Neural cell (in vitro differentiated cells): ENCODE data around the gene FGG. TPM values are rescaled to one million over a fixed set of nuclear protein-coding genes. Genes with fewer than 3 reads are reported as not detected.

Experiments
- H2AFZ ChIP-seq: fragments of 200-600, 300-800 bp; sonication (generic), shearing (Covaris generic); 2 replicates; pipeline ENCODE4 v1.6.0; 2014; ENCODE audit warnings: low read depth, mild to moderate bottlenecking, antibody characterized with exemption, low read length, moderate library complexity
- H3F3A ChIP-seq: fragments of 200-600 bp; shearing (Covaris generic); 2 replicates; pipeline ENCODE4 v1.6.1; 2016; ENCODE audit warnings: mild to moderate bottlenecking, moderate library complexity, mixed read lengths, antibody characterized with exemption, low read length; ENCODE audit not compliant: insufficient read depth, poor library complexity, severe bottlenecking
- H3K27ac ChIP-seq: fragments of 200-600, 300-800 bp; sonication (generic), shearing (Covaris generic); 2 replicates; pipeline ENCODE4 v1.5.1; 2014; ENCODE audit warnings: mild to moderate bottlenecking, low read length, moderate library complexity
- H3K27me3 ChIP-seq: fragments of 300-800, 200-600 bp; sonication (generic), shearing (Covaris generic); 2 replicates; pipeline ENCODE4 v1.6.0; 2014; ENCODE audit warnings: mild to moderate bottlenecking, low read depth, low read length, moderate library complexity; ENCODE audit not compliant: insufficient read depth
- H3K36me3 ChIP-seq: fragments of 300-800, 200-600 bp; sonication (generic), shearing (Covaris generic); 2 replicates; pipeline ENCODE4 v1.5.1; 2014; ENCODE audit warnings: mild to moderate bottlenecking, antibody characterized with exemption, low read length, moderate library complexity; ENCODE audit not compliant: insufficient read depth
- H3K4me2 ChIP-seq: fragments of 300-800, 200-600 bp; sonication (generic), shearing (Covaris generic); 2 replicates; pipeline ENCODE4 v1.6.0; 2014; ENCODE audit warnings: mild to moderate bottlenecking, low read length
- H3K4me3 ChIP-seq: fragments of 300-800, 200-600 bp; sonication (generic), shearing (Covaris generic); 2 replicates; pipeline ENCODE4 v1.5.1; 2014; ENCODE audit warnings: mild to moderate bottlenecking, low read length, moderate library complexity
- H3K79me2 ChIP-seq: fragments of 200-600 bp; shearing (Covaris generic); replicated peaks from 2 replicates; pipeline ENCODE4 v1.6.0; 2014; ENCODE audit warnings: mild to moderate bottlenecking, low read length, moderate library complexity; ENCODE audit not compliant: insufficient read depth
- H3K9ac ChIP-seq: fragments of 300-800, 200-600 bp; sonication (generic), shearing (Covaris generic); 2 replicates; pipeline ENCODE4 v1.6.1; 2016; ENCODE audit warnings: mild to moderate bottlenecking, low read length, mixed read lengths
- H3K9me2 ChIP-seq: fragments of 200-600 bp; shearing (Covaris generic); 2 replicates; pipeline ENCODE4 v1.6.1; 2016; ENCODE audit warnings: mild to moderate bottlenecking, low read length, mixed read lengths; ENCODE audit not compliant: insufficient read depth
- H3K9me3 ChIP-seq: fragments of 200-600, 300-800 bp; sonication (generic), shearing (Covaris generic); 2 replicates; pipeline ENCODE4 v1.6.1; 2016; ENCODE audit warnings: mild to moderate bottlenecking, mixed run types, low read length, moderate library complexity, mixed read lengths
- H4K20me1 ChIP-seq: fragments of 200-600 bp; shearing (Covaris generic); 2 replicates; pipeline ENCODE4 v1.6.1; 2016; ENCODE audit warnings: mild to moderate bottlenecking, mixed run types; ENCODE audit not compliant: insufficient read depth
- EP300 ChIP-seq: fragments of 450-650 bp; conservative IDR thresholded peaks from 2 replicates; pipeline ENCODE4 v1.6.1; 2014; ENCODE audit warnings: antibody characterized with exemption, mild to moderate bottlenecking, moderate library complexity; ENCODE audit not compliant: poor library complexity, severe bottlenecking
- EZH2 ChIP-seq: fragments of 200-600, 300-800 bp; shearing (Covaris generic), sonication (generic); IDR thresholded peaks from 2 replicates; pipeline ENCODE4 v1.6.1; 2014; ENCODE audit warnings: antibody characterized with exemption, low read length, borderline replicate concordance, mild to moderate bottlenecking; ENCODE audit not compliant: insufficient read depth, poor library complexity, severe bottlenecking
- MXI1 ChIP-seq: fragments of 450-650 bp; conservative IDR thresholded peaks from 2 replicates; pipeline ENCODE4 v1.6.1; 2014; ENCODE audit warnings: antibody characterized with exemption, mild to moderate bottlenecking; ENCODE audit not compliant: poor library complexity, severe bottlenecking
- POLR2AphosphoS5 ChIP-seq: IDR thresholded peaks from 2 replicates; pipeline ENCODE4 v1.6.1; 2012
- RAD21 ChIP-seq: fragments of 450-650 bp; conservative IDR thresholded peaks from 2 replicates; pipeline ENCODE4 v1.6.1; 2014; ENCODE audit warnings: antibody characterized with exemption, mild to moderate bottlenecking, moderate library complexity
- REST ChIP-seq: IDR thresholded peaks from 2 replicates; pipeline ENCODE4 v1.6.1; 2012; ENCODE audit warnings: borderline replicate concordance
- SMC3 ChIP-seq: fragments of 450-650 bp; conservative IDR thresholded peaks from 2 replicates; pipeline ENCODE4 v1.6.1; 2014; ENCODE audit warnings: antibody characterized with exemption, mild to moderate bottlenecking, moderate library complexity; ENCODE audit not compliant: poor library complexity
- TAF1 ChIP-seq: IDR thresholded peaks from 2 replicates; pipeline ENCODE4 v1.6.1; 2012; ENCODE audit warnings: low read depth
- polyA plus RNA-seq: library from polyadenylated mRNA; depleted of rRNA; stranded (reverse); fragments of >200 nt; gene quantifications from 2 replicates; pipeline ENCODE4 v1.2.3, GENCODE V29; 2014
- TF ChIP-seq, protein P1 (sequence below): fragments of 450-650 bp; IDR thresholded peaks from 2 replicates; pipeline ENCODE4 v1.5.1; 2014; ENCODE audit warnings: antibody characterized with exemption, mild to moderate bottlenecking, moderate library complexity; ENCODE audit not compliant: poor library complexity, severe bottlenecking

FGG gene
- polyA plus RNA-seq, 1 donor from 2014 or later: not detected

DNA sequence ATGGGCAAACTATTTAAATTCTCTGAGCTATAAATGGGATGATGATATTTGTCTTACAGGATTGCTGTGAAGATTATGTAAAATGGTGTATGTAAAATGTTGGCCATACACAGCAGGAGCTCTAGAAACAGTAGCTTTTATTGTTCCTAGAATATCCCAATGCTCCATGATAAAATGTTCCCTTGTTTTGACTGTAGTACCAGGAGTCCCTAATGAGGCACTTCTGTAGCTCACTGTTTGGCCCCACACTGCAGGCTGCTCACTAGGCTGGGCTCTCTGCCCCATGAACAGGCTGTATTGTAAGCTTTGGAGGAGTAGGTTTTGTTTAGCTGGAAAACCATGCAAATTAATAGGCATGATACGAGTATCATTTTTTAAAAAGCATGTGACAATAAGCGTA, 18.6 kb downstream of the FGG start:
- Histone ChIP-seq H2AFZ (no peak overlapping the region), H4K20me1 (no peaks in the 10 kb centered on the region), H3K4me3 (no peak overlapping the region), H3K79me2 (no peaks in the 10 kb centered on the region), H3F3A (no peaks in the 10 kb centered on the region), H3K27me3 (no peaks in the 10 kb centered on the region), H3K4me2 (no peak overlapping the region), H3K36me3 (no peaks in the 10 kb centered on the region), H3K9ac (no peak overlapping the region), H3K9me2 (no peaks in the 10 kb centered on the region), H3K27ac (no peak overlapping the region), H3K9me3 (no peaks in the 10 kb centered on the region)
- TF ChIP-seq TAF1 (no peak), EZH2 (no peak), SMC3 (no peak), POLR2AphosphoS5 (no peak), RAD21 (no peak)

- Histone ChIP-seq H3K79me2 (no peaks in the 10 kb centered on the region), H3K27ac (no peak overlapping the region), H2AFZ (no peak overlapping the region), H3K27me3 (no peaks in the 10 kb centered on the region), H3K9ac (no peak overlapping the region), H4K20me1 (no peaks in the 10 kb centered on the region), H3K4me2 (no peak overlapping the region), H3K9me2 (no peaks in the 10 kb centered on the region), H3F3A (no peaks in the 10 kb centered on the region), H3K36me3 (no peaks in the 10 kb centered on the region), H3K9me3 (no peaks in the 10 kb centered on the region), H3K4me3 (no peak overlapping the region)
- TF ChIP-seq SMC3 (no peak), EZH2 (no peak), TAF1 (no peak), REST (no peak), RAD21 (no peak), MXI1 (no peak)
Observed at GRCh38 chr4:154591890-154592289, 20.6 kb downstream of the FGG start.

- Histone ChIP-seq H3K9me3 (no peaks in the 10 kb centered on the region), H3K4me2 (no peak within 1 kb of the TSS), H3K9ac (no peak within 1 kb of the TSS), H2AFZ (no peak within 1 kb of the TSS), H3K36me3 (no peaks in the 10 kb centered on the region), H3K27me3 (no peaks in the 10 kb centered on the region), H3K4me3 (no peak within 1 kb of the TSS), H3K27ac (no peak within 1 kb of the TSS), H3K9me2 (no peaks in the 10 kb centered on the region), H4K20me1 (no peaks in the 10 kb centered on the region), H3K79me2 (no peaks in the 10 kb centered on the region), H3F3A (no peaks in the 10 kb centered on the region)
- TF ChIP-seq EP300 (no peak), SMC3 (no peak), REST (no peak), MXI1 (no peak), POLR2AphosphoS5 (no peak), RAD21 (no peak), TAF1 (no peak), EZH2 (no peak)
- TF ChIP-seq, protein P1, sequence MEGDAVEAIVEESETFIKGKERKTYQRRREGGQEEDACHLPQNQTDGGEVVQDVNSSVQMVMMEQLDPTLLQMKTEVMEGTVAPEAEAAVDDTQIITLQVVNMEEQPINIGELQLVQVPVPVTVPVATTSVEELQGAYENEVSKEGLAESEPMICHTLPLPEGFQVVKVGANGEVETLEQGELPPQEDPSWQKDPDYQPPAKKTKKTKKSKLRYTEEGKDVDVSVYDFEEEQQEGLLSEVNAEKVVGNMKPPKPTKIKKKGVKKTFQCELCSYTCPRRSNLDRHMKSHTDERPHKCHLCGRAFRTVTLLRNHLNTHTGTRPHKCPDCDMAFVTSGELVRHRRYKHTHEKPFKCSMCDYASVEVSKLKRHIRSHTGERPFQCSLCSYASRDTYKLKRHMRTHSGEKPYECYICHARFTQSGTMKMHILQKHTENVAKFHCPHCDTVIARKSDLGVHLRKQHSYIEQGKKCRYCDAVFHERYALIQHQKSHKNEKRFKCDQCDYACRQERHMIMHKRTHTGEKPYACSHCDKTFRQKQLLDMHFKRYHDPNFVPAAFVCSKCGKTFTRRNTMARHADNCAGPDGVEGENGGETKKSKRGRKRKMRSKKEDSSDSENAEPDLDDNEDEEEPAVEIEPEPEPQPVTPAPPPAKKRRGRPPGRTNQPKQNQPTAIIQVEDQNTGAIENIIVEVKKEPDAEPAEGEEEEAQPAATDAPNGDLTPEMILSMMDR: no peak
Observed at GRCh38 chr4:154590329-154591006, 22.0 kb downstream of the FGG start, which contains the start of gene FGA. TSS of gene FGA (minus strand) at chr4:154590742. CDS start at chr4:154590687, 55 bp downstream.
